ENCODE results near the gene CENPV.

DNA sequence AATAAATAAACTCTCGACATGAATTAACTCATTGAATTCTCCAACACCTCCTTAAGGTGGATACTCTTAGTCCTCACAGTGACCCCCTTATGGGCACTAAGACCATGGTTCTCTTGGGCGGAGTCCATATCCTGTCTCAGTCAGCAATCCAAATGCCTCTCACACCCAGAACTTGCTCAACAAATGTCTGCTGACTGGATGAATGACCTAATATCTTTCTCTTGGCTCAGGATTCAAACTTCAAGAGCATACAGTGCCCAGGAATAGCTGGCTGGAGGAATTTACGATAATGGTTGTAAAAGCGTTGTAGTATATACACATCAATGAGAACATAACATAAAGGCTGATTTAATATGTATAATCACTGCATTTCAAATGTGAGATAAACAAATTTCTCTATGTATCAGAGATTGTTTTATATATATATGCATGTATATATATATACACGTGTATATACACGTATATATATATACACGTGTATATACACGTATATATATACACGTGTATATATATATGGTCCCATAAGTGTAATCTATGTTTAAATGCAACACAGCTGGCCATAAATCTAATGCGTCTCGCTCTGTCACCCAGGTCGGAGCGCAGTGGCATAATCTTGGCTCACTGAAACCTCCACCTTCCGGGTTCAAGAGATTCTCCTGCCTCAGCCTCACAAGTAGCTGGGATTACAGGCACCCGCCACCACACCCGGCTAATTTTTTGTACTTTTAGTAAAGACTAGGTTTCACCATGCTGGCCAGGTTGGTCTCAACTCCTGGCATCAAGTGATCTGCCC lies 21.1 kb upstream of the CENPV start:
- TF ChIP-seq, protein P1, sequence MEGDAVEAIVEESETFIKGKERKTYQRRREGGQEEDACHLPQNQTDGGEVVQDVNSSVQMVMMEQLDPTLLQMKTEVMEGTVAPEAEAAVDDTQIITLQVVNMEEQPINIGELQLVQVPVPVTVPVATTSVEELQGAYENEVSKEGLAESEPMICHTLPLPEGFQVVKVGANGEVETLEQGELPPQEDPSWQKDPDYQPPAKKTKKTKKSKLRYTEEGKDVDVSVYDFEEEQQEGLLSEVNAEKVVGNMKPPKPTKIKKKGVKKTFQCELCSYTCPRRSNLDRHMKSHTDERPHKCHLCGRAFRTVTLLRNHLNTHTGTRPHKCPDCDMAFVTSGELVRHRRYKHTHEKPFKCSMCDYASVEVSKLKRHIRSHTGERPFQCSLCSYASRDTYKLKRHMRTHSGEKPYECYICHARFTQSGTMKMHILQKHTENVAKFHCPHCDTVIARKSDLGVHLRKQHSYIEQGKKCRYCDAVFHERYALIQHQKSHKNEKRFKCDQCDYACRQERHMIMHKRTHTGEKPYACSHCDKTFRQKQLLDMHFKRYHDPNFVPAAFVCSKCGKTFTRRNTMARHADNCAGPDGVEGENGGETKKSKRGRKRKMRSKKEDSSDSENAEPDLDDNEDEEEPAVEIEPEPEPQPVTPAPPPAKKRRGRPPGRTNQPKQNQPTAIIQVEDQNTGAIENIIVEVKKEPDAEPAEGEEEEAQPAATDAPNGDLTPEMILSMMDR (IDR thresholded peaks at IDR 0.05; ENCODE audit: insufficient read depth, low read depth, low read length): no peak
- TF ChIP-seq EZH2 (IDR thresholded peaks at IDR 0.05; ENCODE audit: insufficient read depth, low read length): no peak
